ENCODE measurements around the gene REPIN1.
"Not testable (repeated sequence)": the region's sequence is repeated elsewhere in the genome, so short reads cannot be mapped to it uniquely, and the experiment has no call there.

REPIN1 gene

GRCh38 chr7:150376560-150376959 lies 7.9 kb downstream of the REPIN1 start:
- DNase-seq (ENCODE audit: low read depth) = no peak

- no peak for DNase-seq (ENCODE audit: low read depth)
Observed at GRCh38 chr7:150377196-150377595, 8.6 kb downstream of the REPIN1 start.

GRCh38 chr7:150377635-150378034 lies 9.0 kb downstream of the REPIN1 start:
- DNase-seq (ENCODE audit: low read depth) = no peak

GRCh38 chr7:150378115-150378852 lies 9.7 kb downstream of the REPIN1 start:
- DNase-seq (ENCODE audit: low read depth) = no peak

GRCh38 chr7:150378853-150379440 lies 10.3 kb downstream of the REPIN1 start, which contains the start of gene ZNF775:
Gene ZNF775 (plus strand): TSS chr7:150379330. CDS start chr7:150388471, 9,141 bp downstream.
- DNase-seq (ENCODE audit: low read depth) = no peak

GRCh38 chr7:150379441-150380379 lies 11.1 kb downstream of the REPIN1 start:
- no peak for DNase-seq (ENCODE audit: low read depth)

- DNase-seq (ENCODE audit: low read depth) = no peak
Observed at GRCh38 chr7:150380463-150380862, 11.8 kb downstream of the REPIN1 start.

GRCh38 chr7:150381096-150381495 lies 12.5 kb downstream of the REPIN1 start:
- DNase-seq (ENCODE audit: low read depth) = no peak

GRCh38 chr7:150381785-150382122 lies 13.1 kb downstream of the REPIN1 start:
- no peak for DNase-seq (ENCODE audit: low read depth)

- no peak for DNase-seq (ENCODE audit: low read depth)
Observed at GRCh38 chr7:150382123-150382843, 13.7 kb downstream of the REPIN1 start.

- no peak for DNase-seq (ENCODE audit: low read depth)
Observed at GRCh38 chr7:150382844-150383225, 14.2 kb downstream of the REPIN1 start.

GRCh38 chr7:150383710-150384397 lies 15.2 kb downstream of the REPIN1 start:
- no peak for DNase-seq (ENCODE audit: low read depth)

GRCh38 chr7:150384406-150385301 lies 16.0 kb downstream of the REPIN1 start:
- DNase-seq (ENCODE audit: low read depth) = no peak

GRCh38 chr7:150385302-150385723 lies 16.7 kb downstream of the REPIN1 start:
- DNase-seq (ENCODE audit: low read depth) = no peak

- not testable (repeated sequence) for DNase-seq (ENCODE audit: low read depth)
Observed at GRCh38 chr7:150385884-150386283, 17.3 kb downstream of the REPIN1 start.

- DNase-seq (ENCODE audit: low read depth) = no peak
Observed at GRCh38 chr7:150388306-150388705, 19.7 kb downstream of the REPIN1 start.

GRCh38 chr7:150388709-150389531 lies 20.3 kb downstream of the REPIN1 start:
- DNase-seq (ENCODE audit: low read depth) = no peak

- no peak for DNase-seq (ENCODE audit: low read depth)
Observed at GRCh38 chr7:150389532-150389816, 20.9 kb downstream of the REPIN1 start.

GRCh38 chr7:150390205-150390604 lies 21.6 kb downstream of the REPIN1 start:
- no peak for DNase-seq (ENCODE audit: low read depth)

GRCh38 chr7:150393325-150393724 lies 24.7 kb downstream of the REPIN1 start:
- DNase-seq (ENCODE audit: low read depth) = no peak

All from HS-5 (cell line).